Tibial artery (tissue), 4 donors: ENCODE data around the gene SERPINH1.

Experiments
- DNase-seq, 2 donors: peaks; one replicate each; pipeline ENCODE4 v3.0.0-alpha.2; 2019
- H3K27ac ChIP-seq, 2 donors: fragments of 200-600 bp; sonication (generic) in 1 of 2; 1 replicate in 1 of 2; 2 replicates in 1 of 2; pipeline ENCODE4 v1.5.1; 2018 to 2019; ENCODE audit warnings: mild to moderate bottlenecking in 1 of 2
- H3K27me3 ChIP-seq, 2 donors: fragments of 200-600 bp; sonication (generic) in 1 of 2; one replicate each; pipeline versions ENCODE4 v1.5.1 to v1.6.0; 2016 to 2019
- H3K36me3 ChIP-seq, 3 donors: fragments of 200-600 bp; sonication (generic) in 2 of 3; one replicate each; pipeline ENCODE4 v1.5.1; 2016 to 2019; ENCODE audit warnings: mild to moderate bottlenecking in 2 of 3
- H3K4me1 ChIP-seq, 4 donors: fragments of 200-600 bp; sonication (generic) in 2 of 4; 1 replicate in 3 of 4; 2 replicates in 1 of 4; pipeline ENCODE4 v1.5.1; 2016 to 2019
- H3K4me3 ChIP-seq, 2 donors: fragments of 200-600 bp; sonication (generic) in 1 of 2; 1 replicate in 1 of 2; 2 replicates in 1 of 2; pipeline ENCODE4 v1.5.1; 2018 to 2019; ENCODE audit warnings: mild to moderate bottlenecking in 2 of 2
- H3K9me3 ChIP-seq, 3 donors: fragments of 200-600 bp; sonication (generic) in 1 of 3; one replicate each; pipeline ENCODE4 v1.5.1; 2016 to 2019
- intact Hi-C: fragments of 100-400 bp; cut with DNase I; formaldehyde crosslinking; loops from one replicate; pipeline ENCODE4 v1.15.0; 2023; ENCODE audit warnings: low total_unique reads
- TF ChIP-seq, protein P1 (sequence below), 2 experiments: fragments of 200-600 bp in 1 of 2; fragments of 450-650 bp in 1 of 2; IDR thresholded peaks; one replicate each; pipeline ENCODE4 v1.5.1; 2017 to 2019; ENCODE audit warnings: antibody characterized with exemption in 2 of 2, mild to moderate bottlenecking in 1 of 2, moderate library complexity in 1 of 2

The SERPINH1 gene

DNA sequence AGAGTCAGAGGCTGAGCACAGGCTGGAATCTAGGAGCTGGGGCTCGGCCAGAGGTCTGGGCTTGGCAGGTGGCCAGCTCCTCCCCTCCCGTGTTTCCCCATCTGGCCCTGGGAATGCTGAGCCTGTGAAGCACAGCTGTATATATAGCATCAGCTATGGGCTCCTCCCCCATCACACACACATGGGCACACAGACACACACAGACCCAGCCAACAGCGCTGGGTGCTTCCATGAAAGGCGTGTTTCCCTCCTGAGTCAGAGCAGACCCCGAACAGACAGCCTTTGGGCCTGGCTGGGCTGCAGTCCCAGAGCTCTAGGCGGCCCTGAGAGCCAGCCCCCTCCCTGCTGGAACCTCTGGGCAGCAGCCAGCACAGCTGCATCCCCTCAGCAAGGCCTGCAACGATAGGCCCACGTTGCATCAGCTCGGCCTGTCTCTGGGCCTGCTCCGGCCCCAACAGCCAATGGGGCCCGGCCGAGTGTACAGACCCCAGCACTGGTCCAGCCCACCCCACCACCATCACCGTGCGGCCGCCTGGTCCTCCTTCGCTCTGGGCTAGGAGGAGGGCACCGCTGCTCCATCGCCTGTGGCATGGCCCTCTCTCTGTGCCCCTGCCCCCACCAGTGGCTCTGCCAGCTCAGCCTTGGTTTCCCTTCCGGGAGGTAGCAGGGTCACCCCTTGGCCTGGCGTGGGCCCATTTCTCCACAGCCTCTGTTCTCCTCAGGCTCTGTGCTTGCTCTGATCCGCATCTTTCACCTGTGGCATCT, 7.6 kb upstream of the SERPINH1 start:
- peaks cover 0 to 56% (median 50%) of the 10 kb centered on the region in 4 donors for H3K4me1 ChIP-seq
- intact Hi-C loops, result no loop called here
- TF ChIP-seq, protein P1, sequence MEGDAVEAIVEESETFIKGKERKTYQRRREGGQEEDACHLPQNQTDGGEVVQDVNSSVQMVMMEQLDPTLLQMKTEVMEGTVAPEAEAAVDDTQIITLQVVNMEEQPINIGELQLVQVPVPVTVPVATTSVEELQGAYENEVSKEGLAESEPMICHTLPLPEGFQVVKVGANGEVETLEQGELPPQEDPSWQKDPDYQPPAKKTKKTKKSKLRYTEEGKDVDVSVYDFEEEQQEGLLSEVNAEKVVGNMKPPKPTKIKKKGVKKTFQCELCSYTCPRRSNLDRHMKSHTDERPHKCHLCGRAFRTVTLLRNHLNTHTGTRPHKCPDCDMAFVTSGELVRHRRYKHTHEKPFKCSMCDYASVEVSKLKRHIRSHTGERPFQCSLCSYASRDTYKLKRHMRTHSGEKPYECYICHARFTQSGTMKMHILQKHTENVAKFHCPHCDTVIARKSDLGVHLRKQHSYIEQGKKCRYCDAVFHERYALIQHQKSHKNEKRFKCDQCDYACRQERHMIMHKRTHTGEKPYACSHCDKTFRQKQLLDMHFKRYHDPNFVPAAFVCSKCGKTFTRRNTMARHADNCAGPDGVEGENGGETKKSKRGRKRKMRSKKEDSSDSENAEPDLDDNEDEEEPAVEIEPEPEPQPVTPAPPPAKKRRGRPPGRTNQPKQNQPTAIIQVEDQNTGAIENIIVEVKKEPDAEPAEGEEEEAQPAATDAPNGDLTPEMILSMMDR (IDR thresholded peaks at IDR 0.05), result no peak

GRCh38 chr11:75555079-75555811, 6.8 kb upstream of the SERPINH1 start:
- intact Hi-C loops, result no loop called here
- Histone ChIP-seq H3K9me3 (no peaks in the 10 kb centered on the region), H3K36me3 (no peaks in the 10 kb centered on the region), H3K4me1 (peaks cover 0 to 64% (median 58%) of the 10 kb centered on the region in 4 donors), H3K4me3 (peak overlapping the region; percentile 25 to 37), H3K27ac (peak overlapping the region; percentile 81 to 99), H3K27me3 (no peaks in the 10 kb centered on the region)
- TF ChIP-seq, protein P1 (IDR thresholded peaks at IDR 0.05), result no peak
- DNase-seq, result no peak

More for the DNA sequence above, 7.6 kb upstream of the SERPINH1 start:
- no peaks in the 10 kb centered on the region for H3K27me3 ChIP-seq
- DNase-seq, result peak; percentile 92 to 97
- no peaks in the 10 kb centered on the region for H3K36me3 ChIP-seq
- H3K9me3 ChIP-seq, result no peaks in the 10 kb centered on the region
- H3K4me3 ChIP-seq, result peak overlapping the region; percentile 25 to 37
- H3K27ac ChIP-seq, result peak overlapping the region; percentile 81 to 99

GRCh38 chr11:75556275-75556674, 5.8 kb upstream of the SERPINH1 start:
- Histone ChIP-seq H3K27me3 (no peaks in the 10 kb centered on the region), H3K4me1 (peaks cover 0 to 74% (median 68%) of the 10 kb centered on the region in 4 donors), H3K27ac (peak overlapping the region in 1 of 2 donors; percentile 99), H3K4me3 (no peak overlapping the region), H3K36me3 (no peaks in the 10 kb centered on the region), H3K9me3 (no peaks in the 10 kb centered on the region)
- TF ChIP-seq, protein P1 (IDR thresholded peaks at IDR 0.05), result no peak
- DNase-seq, result no peak
- intact Hi-C loops, result no loop called here

- intact Hi-C loops, result no loop called here
- H3K4me3 ChIP-seq, result peak overlapping the region in 1 of 2 donors; percentile 35
Observed at GRCh38 chr11:75557666-75558494, 4.2 kb upstream of the SERPINH1 start.

More at GRCh38 chr11:75557666-75558494, 4.2 kb upstream of the SERPINH1 start:
- Histone ChIP-seq H3K4me1 (peaks cover 0 to 77% (median 71%) of the 10 kb centered on the region in 4 donors), H3K27ac (peak overlapping the region; percentile 99 to 100), H3K9me3 (no peaks in the 10 kb centered on the region), H3K27me3 (no peaks in the 10 kb centered on the region), H3K36me3 (no peaks in the 10 kb centered on the region)
- TF ChIP-seq, protein P1 (IDR thresholded peaks at IDR 0.05), result no peak
- DNase-seq, result peak; percentile 76 to 92
